Activated naive CD8-positive, alpha-beta T cell treated with anti-CD3 and anti-CD28 coated beads, Interleukin-2, amount 50 U/mL, for 24 hours (primary cell): ENCODE measurements around the gene SBF1.

Source experiments
- ATAC-seq: fragments of 150-1000 bp; cut with Tn5 transposase; one replicate; pipeline ENCODE4 v1.10.0; 2021
- DNase-seq: peaks from one replicate; pipeline ENCODE4 v3.0.0; 2021
- H3K27ac Mint-ChIP-seq: one replicate; pipeline ENCODE4 v1.8.0; 2021; ENCODE audit warnings: mild to moderate bottlenecking, mixed read lengths
- H3K27me3 Mint-ChIP-seq: one replicate; pipeline ENCODE4 v1.8.0; 2021; ENCODE audit warnings: mixed read lengths
- H3K36me3 Mint-ChIP-seq: one replicate; pipeline ENCODE4 v1.8.0; 2021; ENCODE audit warnings: low read depth, mixed read lengths
- H3K4me1 Mint-ChIP-seq: one replicate; pipeline ENCODE4 v1.8.0; 2021; ENCODE audit warnings: mixed read lengths
- H3K4me3 Mint-ChIP-seq: one replicate; pipeline ENCODE4 v1.8.0; 2021; ENCODE audit warnings: mild to moderate bottlenecking, moderate library complexity, mixed read lengths
- H3K9me3 Mint-ChIP-seq: one replicate; pipeline ENCODE4 v1.8.0; 2021; ENCODE audit warnings: mixed read lengths

SBF1 gene

GRCh38 chr22:50455201-50455600 is 19.6 kb downstream of the SBF1 start:
- Mint-ChIP-seq H3K4me3 (no peak overlapping the region), H3K9me3 (no peaks in the 10 kb centered on the region), H3K36me3 (peaks cover 30% of the 10 kb centered on the region), H3K27ac (no peak overlapping the region), H3K4me1 (peaks cover 16% of the 10 kb centered on the region), H3K27me3 (no peaks in the 10 kb centered on the region)
- DNase-seq (no peak), ATAC-seq (no peak)

- H3K36me3 Mint-ChIP-seq = peaks cover 32% of the 10 kb centered on the region
- H3K9me3 Mint-ChIP-seq = no peaks in the 10 kb centered on the region
- ATAC-seq (no peak), DNase-seq (no peak)
- no peak overlapping the region for H3K27ac Mint-ChIP-seq
- peaks cover 16% of the 10 kb centered on the region for H3K4me1 Mint-ChIP-seq
- H3K27me3 Mint-ChIP-seq = no peaks in the 10 kb centered on the region
- no peak overlapping the region for H3K4me3 Mint-ChIP-seq
Measured at GRCh38 chr22:50454556-50455075, 20.2 kb downstream of the SBF1 start.

- H3K27ac Mint-ChIP-seq = peak overlapping the region; percentile 75
- peaks cover 16% of the 10 kb centered on the region for H3K4me1 Mint-ChIP-seq
- no peaks in the 10 kb centered on the region for H3K27me3 Mint-ChIP-seq
- ATAC-seq (no peak), DNase-seq (no peak)
- H3K9me3 Mint-ChIP-seq = no peaks in the 10 kb centered on the region
- peaks cover 37% of the 10 kb centered on the region for H3K36me3 Mint-ChIP-seq
- no peak overlapping the region for H3K4me3 Mint-ChIP-seq
Measured at GRCh38 chr22:50452649-50453048, 22.2 kb downstream of the SBF1 start.

- ATAC-seq = no peak
- peaks cover 23% of the 10 kb centered on the region for H3K4me1 Mint-ChIP-seq
- no peak for DNase-seq
- no peaks in the 10 kb centered on the region for H3K9me3 Mint-ChIP-seq
- peaks cover 28% of the 10 kb centered on the region for H3K36me3 Mint-ChIP-seq
- H3K27me3 Mint-ChIP-seq = no peaks in the 10 kb centered on the region
- H3K4me3 Mint-ChIP-seq = no peak overlapping the region
- no peak overlapping the region for H3K27ac Mint-ChIP-seq
Measured at GRCh38 chr22:50447576-50448551, 27.0 kb downstream of the SBF1 start.

GRCh38 chr22:50446708-50447575 is 27.9 kb downstream of the SBF1 start:
- Mint-ChIP-seq H3K36me3 (peaks cover 26% of the 10 kb centered on the region), H3K4me3 (no peak overlapping the region), H3K27ac (no peak overlapping the region), H3K9me3 (no peaks in the 10 kb centered on the region), H3K4me1 (peaks cover 20% of the 10 kb centered on the region), H3K27me3 (no peaks in the 10 kb centered on the region)
- ATAC-seq (no peak), DNase-seq (no peak)

GRCh38 chr22:50445880-50446707 is 28.7 kb downstream of the SBF1 start:
- no peaks in the 10 kb centered on the region for H3K9me3 Mint-ChIP-seq
- peaks cover 20% of the 10 kb centered on the region for H3K4me1 Mint-ChIP-seq
- no peak overlapping the region for H3K4me3 Mint-ChIP-seq
- no peaks in the 10 kb centered on the region for H3K27me3 Mint-ChIP-seq
- H3K27ac Mint-ChIP-seq = peak overlapping the region; percentile 83
- peaks cover 21% of the 10 kb centered on the region for H3K36me3 Mint-ChIP-seq
- ATAC-seq (no peak), DNase-seq (no peak)

- H3K9me3 Mint-ChIP-seq = no peaks in the 10 kb centered on the region
- peak overlapping the region; percentile 83 for H3K27ac Mint-ChIP-seq
- H3K36me3 Mint-ChIP-seq = peaks cover 17% of the 10 kb centered on the region
- H3K4me3 Mint-ChIP-seq = no peak overlapping the region
- peaks cover 20% of the 10 kb centered on the region for H3K4me1 Mint-ChIP-seq
- no peaks in the 10 kb centered on the region for H3K27me3 Mint-ChIP-seq
- ATAC-seq = peak; percentile 50
- peak; percentile 41 for DNase-seq
Measured at GRCh38 chr22:50445071-50445879, 29.6 kb downstream of the SBF1 start.

- Mint-ChIP-seq H3K4me1 (peaks cover 20% of the 10 kb centered on the region), H3K9me3 (no peaks in the 10 kb centered on the region), H3K4me3 (no peak overlapping the region), H3K27me3 (no peaks in the 10 kb centered on the region), H3K27ac (peak overlapping the region; percentile 83), H3K36me3 (peaks cover 14% of the 10 kb centered on the region)
- ATAC-seq (peak; percentile 11), DNase-seq (no peak)
Measured at GRCh38 chr22:50444663-50445062, 30.2 kb downstream of the SBF1 start.

GRCh38 chr22:50443801-50444625 is 30.8 kb downstream of the SBF1 start:
- Mint-ChIP-seq H3K9me3 (no peaks in the 10 kb centered on the region), H3K4me1 (peaks cover 20% of the 10 kb centered on the region), H3K4me3 (no peak overlapping the region), H3K27me3 (no peaks in the 10 kb centered on the region), H3K36me3 (peaks cover 11% of the 10 kb centered on the region), H3K27ac (peak overlapping the region; percentile 86)
- no peak for ATAC-seq
- DNase-seq = no peak

- H3K9me3 Mint-ChIP-seq = no peaks in the 10 kb centered on the region
- peak overlapping the region; percentile 86 for H3K27ac Mint-ChIP-seq
- H3K27me3 Mint-ChIP-seq = no peaks in the 10 kb centered on the region
- H3K4me1 Mint-ChIP-seq = peaks cover 20% of the 10 kb centered on the region
- DNase-seq (no peak), ATAC-seq (no peak)
- peaks cover 5% of the 10 kb centered on the region for H3K36me3 Mint-ChIP-seq
- H3K4me3 Mint-ChIP-seq = peak overlapping the region; percentile 8
Measured at GRCh38 chr22:50443197-50443596, 31.6 kb downstream of the SBF1 start.

GRCh38 chr22:50441428-50441993 is 33.3 kb downstream of the SBF1 start:
- H3K36me3 Mint-ChIP-seq = peaks cover 5% of the 10 kb centered on the region
- DNase-seq (no peak), ATAC-seq (no peak)
- no peaks in the 10 kb centered on the region for H3K27me3 Mint-ChIP-seq
- no peak overlapping the region for H3K4me3 Mint-ChIP-seq
- H3K9me3 Mint-ChIP-seq = no peaks in the 10 kb centered on the region
- no peak overlapping the region for H3K27ac Mint-ChIP-seq
- peaks cover 20% of the 10 kb centered on the region for H3K4me1 Mint-ChIP-seq

- Mint-ChIP-seq H3K4me1 (peaks cover 17% of the 10 kb centered on the region), H3K27ac (no peak overlapping the region), H3K9me3 (no peaks in the 10 kb centered on the region), H3K36me3 (peaks cover 5% of the 10 kb centered on the region), H3K4me3 (no peak overlapping the region), H3K27me3 (no peaks in the 10 kb centered on the region)
- ATAC-seq (no peak), DNase-seq (no peak)
Measured at GRCh38 chr22:50440544-50441249, 34.1 kb downstream of the SBF1 start.
